Activated CD4-positive, CD25-positive, alpha-beta regulatory T cell treated with anti-CD3 and anti-CD28 coated beads, Interleukin-2, amount 50 U/mL, for 72 hours (primary cell): Measurements from ENCODE around the gene SUV39H2.
"Not testable (repeated sequence)": the region's sequence is repeated elsewhere in the genome, so short reads cannot be mapped to it uniquely, and the experiment has no call there.

Source experiments
- DNase-seq: peaks from one replicate; pipeline ENCODE4 v3.0.0; 2021

Gene SUV39H2

GRCh38 chr10:14878266-14879123, at the start of gene SUV39H2:
SUV39H2 (plus strand) TSS chr10:14878866; CDS start chr10:14878889, 23 bp downstream.
- peak; percentile 95 for DNase-seq

GRCh38 chr10:14833106-14833505, 45.6 kb upstream of the SUV39H2 start:
- DNase-seq = no peak

- DNase-seq = no peak
These were observed 42.5 kb upstream of the SUV39H2 start for GRCh38 chr10:14836208-14836607.

GRCh38 chr10:14837003-14837756, 41.5 kb upstream of the SUV39H2 start:
- DNase-seq = no peak

GRCh38 chr10:14837757-14838581, 40.7 kb upstream of the SUV39H2 start, which contains the start of the genes CDNF, HSPA14 and MSANTD7:
CDNF (minus strand) TSS chr10:14838037; CDS start chr10:14837946, 91 bp downstream.
HSPA14 (plus strand) TSS chr10:14838306; CDS start chr10:14838403, 97 bp downstream.
MSANTD7 (plus strand) TSS chr10:14838306; CDS start chr10:14842285, 3,979 bp downstream.
- peak; percentile 99 for DNase-seq

- DNase-seq = peak; percentile 36
These were observed 39.9 kb upstream of the SUV39H2 start for GRCh38 chr10:14838582-14839304.

- no peak for DNase-seq
These were observed 39.4 kb upstream of the SUV39H2 start for GRCh38 chr10:14839305-14839695.

- DNase-seq = no peak
These were observed 38.5 kb upstream of the SUV39H2 start for GRCh38 chr10:14840178-14840577.

- no peak for DNase-seq
These were observed 35.2 kb upstream of the SUV39H2 start for GRCh38 chr10:14843327-14843988.

GRCh38 chr10:14844948-14845347, 33.7 kb upstream of the SUV39H2 start:
- DNase-seq = no peak

- no peak for DNase-seq
These were observed 26.4 kb upstream of the SUV39H2 start for GRCh38 chr10:14852236-14852635.

- no peak for DNase-seq
These were observed 23.2 kb upstream of the SUV39H2 start for GRCh38 chr10:14855453-14855852.

GRCh38 chr10:14858338-14858960, 20.2 kb upstream of the SUV39H2 start:
- no peak for DNase-seq

- no peak for DNase-seq
These were observed 19.6 kb upstream of the SUV39H2 start for GRCh38 chr10:14859043-14859442.

GRCh38 chr10:14859775-14860174, 18.9 kb upstream of the SUV39H2 start:
- DNase-seq = no peak

- DNase-seq = no peak
These were observed 17.9 kb upstream of the SUV39H2 start for GRCh38 chr10:14860791-14861190.

GRCh38 chr10:14864466-14864865, 14.2 kb upstream of the SUV39H2 start:
- DNase-seq = not testable (repeated sequence)

GRCh38 chr10:14864871-14865270, 13.8 kb upstream of the SUV39H2 start:
- DNase-seq = not testable (repeated sequence)

- DNase-seq = no peak
These were observed 5.4 kb upstream of the SUV39H2 start for GRCh38 chr10:14873090-14873760.

- no peak for DNase-seq
These were observed 2.7 kb upstream of the SUV39H2 start for GRCh38 chr10:14875941-14876340.
